HG03196 (cell line): ENCODE measurements around the gene VWDE.
A peak's percentile ranks its signal among the peaks of the same experiment; 100 is the strongest.
"Not testable (repeated sequence)": the region's sequence is repeated elsewhere in the genome, so short reads cannot be mapped to it uniquely, and the experiment has no call there.

ENCODE experiments used
- ATAC-seq: cut with Tn5 transposase; IDR thresholded peaks from one replicate; pipeline ENCODE4 v1.9.1; 2021; ENCODE audit not compliant: unreplicated experiment

Gene VWDE

DNA sequence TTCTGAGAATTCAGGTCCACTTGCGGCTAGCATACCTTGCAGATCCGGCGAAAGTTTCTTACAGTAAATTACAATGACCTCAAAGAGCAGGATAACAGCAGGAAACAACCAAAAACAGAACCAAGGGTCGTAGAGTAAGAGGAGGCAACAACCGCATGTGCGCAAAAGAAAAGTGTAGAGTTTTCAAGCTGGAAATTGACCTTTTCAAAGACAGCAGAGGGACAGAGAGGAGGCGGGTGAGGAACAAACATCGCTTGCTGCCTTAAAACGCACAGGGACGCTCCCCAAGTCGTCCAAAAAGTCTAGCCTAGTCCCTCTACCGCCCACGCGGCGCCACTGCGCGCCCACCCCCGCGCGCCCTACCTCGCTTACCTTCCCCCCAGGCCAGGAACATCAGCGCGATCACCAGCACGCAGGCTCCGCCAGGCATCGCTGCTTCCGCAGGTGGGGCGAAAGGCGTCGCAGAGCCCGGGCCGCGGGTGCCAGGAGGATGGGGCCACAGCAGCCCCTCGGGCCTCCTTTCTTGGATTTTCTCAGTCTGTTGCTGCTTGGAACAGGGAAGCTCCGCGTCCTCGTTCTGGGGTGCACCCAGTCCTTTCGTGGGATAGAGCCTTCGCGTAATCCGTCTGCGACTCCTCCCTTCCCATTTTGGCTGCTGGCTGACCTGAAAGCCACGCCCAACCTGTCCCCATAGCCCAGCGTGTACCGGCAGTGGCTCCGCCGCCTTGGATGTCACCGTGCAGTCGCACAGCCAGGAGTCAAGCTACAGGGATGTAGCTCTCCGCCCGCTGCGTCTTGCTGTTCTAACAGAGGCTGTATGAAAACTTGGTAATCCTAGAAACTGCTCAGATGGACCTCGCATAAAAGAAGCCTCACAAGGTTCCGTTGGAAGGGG lies at the start of gene VWDE:
TSS of gene VWDE (minus strand) at position 579 of the 895 bp plus-strand sequence. CDS start at position 430, 149 bp downstream.
- no peak for ATAC-seq

DNA sequence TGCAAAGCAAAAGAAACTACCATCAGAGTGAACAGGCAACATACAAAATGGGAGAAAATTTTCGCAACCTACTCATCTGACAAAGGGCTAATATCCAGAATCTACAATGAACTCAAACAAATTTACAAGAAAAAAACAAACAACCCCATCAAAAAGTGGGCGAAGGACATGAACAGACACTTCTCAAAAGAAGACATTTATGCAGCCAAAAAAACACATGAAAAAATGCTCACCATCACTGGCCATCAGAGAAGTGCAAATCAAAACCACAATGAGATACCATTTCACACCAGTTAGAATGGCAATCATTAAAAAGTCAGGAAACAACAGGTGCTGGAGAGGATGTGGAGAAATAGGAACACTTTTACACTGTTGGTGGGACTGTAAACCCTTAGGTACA lies 49.5 kb upstream of the VWDE start:
- ATAC-seq, result not testable (repeated sequence)

DNA sequence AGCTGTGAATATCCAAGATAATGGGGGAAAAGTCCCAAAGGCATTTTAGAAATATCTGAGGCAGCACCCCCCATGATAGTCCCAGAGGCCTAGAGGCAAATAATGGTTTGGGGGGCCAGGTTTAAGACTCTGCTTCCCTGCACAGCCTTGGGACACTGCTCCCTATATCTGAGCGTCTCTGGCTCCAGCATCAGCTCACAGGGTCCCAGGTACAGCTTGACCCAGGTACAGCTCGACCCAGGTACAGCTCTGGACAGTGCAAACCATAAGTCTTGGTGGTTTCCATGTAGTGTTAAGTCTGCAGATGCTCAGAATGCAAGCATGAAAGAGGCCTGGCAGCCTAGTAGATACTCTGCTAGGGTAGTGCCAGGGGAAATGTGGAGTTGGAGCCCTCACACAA lies 47.0 kb upstream of the VWDE start:
- no peak for ATAC-seq

DNA sequence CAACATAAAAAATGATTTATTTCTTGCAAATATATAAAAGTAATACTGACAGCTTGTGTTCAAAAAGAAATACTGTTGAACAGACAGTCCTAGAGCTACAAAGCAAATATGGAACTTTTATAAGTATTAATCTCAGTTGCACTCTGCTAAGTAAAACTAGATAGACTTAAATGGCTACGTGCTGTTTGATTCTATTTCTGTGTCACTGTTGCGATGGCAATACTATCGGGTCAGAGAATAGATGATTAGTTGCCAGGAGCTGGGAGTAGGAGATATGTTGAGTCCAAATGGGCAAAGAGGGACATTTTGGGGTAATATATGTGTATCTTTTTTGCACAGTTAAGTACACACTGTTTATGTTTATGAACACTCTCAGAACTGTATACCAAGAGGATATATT lies 41.1 kb upstream of the VWDE start:
- no peak for ATAC-seq

DNA sequence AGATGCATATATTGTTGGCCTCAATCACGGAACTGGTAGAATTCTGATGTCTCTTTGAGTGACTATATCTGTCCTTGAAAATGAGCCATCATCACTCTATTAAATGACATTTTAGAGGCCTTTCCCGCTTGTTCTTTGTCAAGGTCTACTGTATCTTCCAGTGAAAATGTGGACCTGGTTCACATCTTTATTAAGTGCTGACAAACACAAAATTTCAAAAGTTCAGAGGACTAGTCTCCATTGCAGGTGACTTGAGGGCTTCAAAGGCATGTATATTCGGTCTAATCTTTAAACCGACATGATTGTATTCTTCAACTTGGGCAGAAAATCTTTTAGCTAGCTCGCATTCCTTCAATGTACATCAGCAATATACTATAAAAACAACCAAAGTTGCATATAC lies 36.6 kb upstream of the VWDE start:
- no peak for ATAC-seq

DNA sequence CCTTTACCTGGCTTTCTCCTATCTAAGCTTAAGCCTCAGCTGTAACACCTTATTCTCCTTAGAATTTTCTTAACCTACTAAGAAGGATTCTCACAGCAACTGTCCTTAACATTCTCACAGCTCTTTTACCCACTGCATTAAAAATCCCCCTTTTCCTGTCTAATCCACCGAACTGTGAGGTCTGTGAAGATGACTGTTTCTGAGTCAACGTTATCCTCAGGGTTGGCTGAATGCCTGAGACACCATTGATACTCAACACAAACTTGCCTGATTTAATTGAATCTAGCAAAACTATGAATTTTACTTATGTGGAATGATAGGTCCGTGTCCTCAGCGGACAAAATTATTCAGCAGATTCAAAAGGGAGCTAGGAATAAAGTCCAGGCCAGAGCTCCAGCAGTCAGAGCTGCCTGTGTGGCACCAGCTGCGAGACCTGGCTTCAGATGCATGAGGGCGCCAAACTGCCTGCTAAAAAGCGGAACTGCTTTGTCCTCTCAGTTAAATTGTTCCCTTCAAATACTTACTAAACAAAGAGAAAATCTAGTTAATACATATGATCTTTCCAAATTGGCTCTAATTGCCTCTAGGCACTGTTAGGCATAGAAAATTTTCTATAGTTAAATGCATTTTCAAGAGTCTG lies 33.4 kb upstream of the VWDE start:
- no peak for ATAC-seq

DNA sequence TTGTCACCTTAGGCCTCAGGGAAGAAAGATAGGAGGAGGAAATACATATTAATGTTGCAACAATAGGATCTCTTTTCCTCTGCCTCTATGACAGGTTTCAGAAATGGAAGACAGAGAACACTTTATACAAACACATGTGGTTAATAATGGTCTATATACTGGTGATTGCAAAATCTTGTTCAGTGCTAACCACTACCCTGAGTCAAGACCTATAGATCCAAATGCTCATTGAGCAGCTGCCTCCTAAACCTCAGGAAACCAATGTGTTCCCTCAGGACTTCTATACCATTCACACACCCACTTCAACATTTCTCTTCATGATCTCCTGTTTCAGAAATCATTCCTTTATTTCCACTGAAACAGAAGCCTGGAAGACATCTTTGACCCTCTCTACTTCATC lies 32.5 kb upstream of the VWDE start:
- no peak for ATAC-seq

DNA sequence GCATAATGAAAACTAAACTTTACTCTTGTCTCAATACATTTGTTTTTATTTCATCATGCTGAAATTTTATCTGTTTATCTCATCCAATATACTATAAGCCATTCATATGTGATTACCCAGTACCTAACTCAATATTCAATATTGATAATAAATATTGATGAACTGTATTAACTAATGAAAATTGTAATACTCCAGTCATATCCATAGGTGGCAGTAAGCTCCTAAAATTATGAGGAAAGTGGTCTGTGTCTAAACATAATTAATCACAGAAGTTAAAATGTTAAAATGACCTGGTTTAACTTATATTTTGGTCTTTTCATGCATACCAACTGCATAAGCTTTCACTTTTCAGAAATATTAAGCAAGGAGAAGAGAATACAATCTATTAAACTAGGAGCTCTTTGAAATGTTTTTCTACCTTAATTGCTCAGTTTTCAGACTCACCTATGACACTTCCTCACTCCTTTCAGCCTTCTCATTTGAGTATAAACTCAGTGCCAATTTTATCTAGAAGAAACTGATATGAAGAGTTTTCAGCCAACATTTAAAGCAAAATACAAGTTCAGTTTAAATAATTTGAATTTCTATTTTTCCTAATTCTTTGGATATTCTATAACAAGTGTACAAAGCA lies 30.5 kb upstream of the VWDE start:
- ATAC-seq, result peak; percentile 53

DNA sequence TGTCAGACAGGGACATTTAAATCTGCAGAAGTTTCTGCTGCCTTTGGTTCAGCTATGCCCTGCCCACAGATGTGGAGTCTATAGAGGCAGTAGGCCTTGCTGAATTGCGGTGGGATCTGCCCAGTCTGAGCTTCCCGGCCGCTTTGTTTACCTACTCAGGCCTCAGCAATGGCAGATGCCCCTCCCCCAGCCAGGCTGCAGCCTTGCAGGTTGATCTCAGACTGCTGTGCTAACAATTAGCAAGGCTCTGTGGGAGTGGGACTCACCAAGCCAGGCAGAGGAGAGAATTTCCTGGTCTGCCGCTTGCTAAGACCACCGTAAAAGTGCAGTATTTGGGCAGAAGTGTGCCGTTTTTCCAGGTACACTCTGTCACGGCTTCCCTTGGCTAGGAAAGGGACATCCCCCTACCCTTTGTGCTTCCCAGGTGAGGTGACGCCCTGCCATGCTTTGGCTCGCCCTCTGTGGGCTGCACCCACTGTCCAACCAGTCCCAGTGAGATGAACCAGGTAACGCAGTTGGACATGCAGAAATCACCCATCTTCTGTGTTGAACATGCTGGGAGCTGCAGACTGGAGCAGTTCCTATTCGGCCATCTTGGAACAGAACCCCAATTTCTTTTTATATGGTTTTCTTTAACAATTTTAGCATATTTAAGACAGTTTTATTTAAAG lies 28.4 kb upstream of the VWDE start:
- no peak for ATAC-seq

DNA sequence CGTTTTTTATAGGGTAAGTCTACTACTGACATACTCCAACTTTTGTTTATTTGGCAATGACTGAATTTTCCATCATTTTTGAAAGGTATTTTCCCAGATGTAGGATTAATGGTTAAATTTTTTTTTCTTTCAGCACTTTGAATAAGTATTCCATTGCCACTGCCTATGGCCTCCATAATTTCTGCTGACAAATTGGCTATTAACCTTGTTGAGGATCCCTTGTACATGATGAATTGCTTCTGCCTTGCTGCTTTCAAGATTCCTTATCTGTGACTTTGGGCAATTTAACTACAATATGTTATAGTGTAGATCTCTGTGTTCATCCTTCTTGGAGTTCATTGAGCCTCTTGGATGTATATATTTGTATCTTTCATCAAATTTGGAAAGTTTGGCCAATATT lies 21.6 kb upstream of the VWDE start:
- ATAC-seq, result no peak

DNA sequence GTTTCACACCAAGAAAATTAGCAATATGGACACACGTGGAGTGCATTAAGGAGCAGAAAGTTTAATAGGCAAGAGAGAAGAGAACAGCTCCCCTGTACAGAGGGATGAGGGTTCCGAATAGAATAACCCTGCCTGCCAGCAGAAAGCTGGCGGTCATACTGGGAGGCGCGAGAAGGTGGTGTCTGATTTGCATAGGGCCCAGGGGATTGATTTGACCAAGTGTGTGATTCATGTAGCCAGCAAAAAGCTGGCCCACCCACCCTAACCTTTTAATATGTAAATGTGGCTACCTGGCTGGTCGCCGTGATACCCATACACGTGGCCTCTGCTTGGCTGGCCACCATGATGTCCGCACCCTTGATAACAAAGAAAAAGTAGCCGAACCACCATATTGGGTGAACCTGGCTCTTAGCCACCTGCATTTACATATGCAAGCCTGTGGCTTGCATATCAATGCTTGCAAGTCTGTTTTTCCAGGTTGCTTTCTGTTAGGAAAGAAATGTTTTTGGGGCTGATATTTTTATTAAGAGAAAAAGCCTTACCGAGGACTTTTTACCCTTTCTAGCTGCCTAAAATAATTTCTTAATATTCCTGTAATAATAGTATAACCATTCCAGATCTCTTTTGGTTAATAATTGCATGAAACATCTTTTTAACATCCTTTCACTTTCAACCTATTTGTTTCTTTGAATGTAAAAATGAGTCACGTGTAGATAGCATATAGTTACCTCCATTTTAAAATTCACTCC lies 20.5 kb upstream of the VWDE start:
- ATAC-seq, result no peak

DNA sequence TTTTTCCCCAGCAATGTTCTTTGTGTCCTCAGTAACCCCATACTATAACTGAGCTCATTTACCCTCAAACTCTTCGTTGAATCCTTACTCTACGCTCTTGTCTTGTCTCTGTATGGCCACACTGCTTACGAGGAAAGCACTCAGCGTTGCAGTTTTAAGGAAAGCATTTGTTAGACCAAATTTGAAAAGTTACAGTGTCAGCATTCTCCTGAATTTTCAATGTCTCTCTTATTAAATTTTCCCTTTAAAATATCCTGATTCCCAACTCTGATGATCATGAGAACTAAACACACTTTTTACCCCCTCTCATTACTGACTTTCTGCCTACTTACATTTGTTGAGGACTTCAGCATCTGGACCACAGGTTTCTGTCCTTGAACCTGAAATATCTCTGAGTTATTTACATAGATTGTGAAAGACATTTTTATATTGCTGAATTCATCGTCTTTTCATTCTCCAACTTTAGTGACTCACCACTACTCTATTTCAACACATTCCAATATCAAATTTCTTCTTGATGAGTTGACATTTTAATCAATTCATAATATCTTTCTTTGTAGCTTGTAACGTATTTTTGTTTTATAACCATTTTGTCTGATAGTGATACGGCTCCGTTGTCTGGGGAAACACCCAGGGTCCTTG lies 19.8 kb upstream of the VWDE start:
- ATAC-seq, result no peak

DNA sequence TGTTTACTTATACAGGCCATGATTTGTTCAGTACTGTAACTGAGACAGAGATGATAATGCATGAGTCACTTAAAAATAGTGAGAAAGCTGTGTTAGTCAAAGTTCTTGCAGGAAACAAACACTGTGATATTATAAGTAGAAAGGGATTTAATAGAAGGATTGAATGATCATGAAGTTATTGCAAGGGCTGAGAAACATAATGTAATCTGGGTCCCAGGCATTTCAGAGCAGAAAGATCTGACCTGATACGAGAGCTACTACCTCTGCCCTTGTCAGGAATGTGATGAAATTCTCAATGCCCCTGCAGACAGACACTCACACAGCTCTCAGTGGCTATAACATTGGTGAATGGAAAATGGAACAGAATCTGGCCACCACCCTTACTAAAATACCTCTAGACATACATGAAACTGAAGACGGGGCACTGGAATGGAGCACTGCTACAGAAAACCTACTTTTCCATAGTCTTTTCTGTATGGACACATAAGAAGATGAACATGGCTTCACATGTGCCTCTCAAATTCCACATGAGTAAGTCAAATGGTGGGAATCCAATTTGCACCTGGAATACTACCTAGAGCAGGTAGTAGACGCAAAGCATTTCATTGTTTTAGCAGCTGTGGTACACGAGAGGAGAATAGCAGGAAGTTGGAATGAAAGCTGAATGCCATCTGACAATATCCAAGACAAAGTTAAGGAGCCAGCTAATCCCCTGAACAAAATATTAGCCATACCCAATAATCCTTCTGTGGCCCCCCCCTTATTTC lies 19.1 kb upstream of the VWDE start:
- ATAC-seq, result no peak

DNA sequence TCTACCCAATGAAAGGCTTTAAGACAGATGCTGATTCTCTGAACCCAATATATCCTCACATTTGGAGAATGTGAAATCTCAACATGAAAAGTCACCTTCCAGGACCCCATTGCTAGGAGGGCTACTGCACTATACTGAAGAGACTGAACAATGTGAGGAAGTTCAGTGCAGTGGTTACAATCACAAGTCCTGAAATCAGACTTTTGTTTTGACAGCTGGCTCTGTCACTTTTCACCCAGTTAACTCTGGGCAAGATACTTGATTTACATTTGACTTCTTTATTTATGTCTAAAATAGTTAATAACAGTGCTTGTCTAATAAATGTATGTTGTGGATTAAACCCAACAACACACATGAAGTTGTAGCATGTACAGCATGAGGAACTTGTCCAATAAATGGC lies 14.8 kb upstream of the VWDE start:
- ATAC-seq, result no peak

DNA sequence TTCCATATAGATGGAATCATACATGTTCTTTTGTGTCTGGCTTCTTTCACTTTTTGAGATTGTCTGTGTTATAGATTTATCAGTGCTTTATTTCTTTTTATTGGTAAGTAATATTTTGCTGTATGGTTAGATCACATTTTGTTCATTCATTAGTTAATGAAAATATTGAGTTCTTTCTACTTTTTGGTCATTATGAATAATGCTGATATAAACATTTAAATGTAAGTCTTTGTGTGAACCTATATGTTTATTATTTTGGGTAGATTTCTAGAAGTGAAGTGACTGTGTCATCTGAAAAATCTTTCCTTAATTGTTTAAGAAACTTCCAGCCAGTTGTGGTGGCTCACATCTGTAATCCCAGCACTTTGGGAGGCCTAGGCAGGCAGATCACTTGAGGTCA lies 11.4 kb upstream of the VWDE start:
- no peak for ATAC-seq

DNA sequence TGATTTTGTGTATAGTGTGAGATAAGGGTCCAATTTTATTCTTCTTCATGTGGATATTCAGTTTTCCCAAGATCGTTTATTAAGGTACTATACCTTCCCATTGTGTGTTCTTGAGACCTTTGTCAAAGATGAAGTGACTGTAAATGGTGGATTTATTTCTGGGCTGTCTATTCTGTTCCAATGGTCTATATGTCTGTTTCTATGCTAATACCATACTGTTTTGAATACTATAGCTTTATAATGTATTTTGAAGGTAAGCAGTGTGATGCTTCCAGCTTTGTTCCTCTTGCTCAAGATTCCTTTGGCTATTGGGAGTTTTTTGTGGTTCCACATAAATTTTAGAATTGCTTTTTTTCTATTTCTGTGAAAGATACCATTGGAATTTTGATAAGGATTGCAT lies 8.7 kb upstream of the VWDE start:
- ATAC-seq, result no peak

DNA sequence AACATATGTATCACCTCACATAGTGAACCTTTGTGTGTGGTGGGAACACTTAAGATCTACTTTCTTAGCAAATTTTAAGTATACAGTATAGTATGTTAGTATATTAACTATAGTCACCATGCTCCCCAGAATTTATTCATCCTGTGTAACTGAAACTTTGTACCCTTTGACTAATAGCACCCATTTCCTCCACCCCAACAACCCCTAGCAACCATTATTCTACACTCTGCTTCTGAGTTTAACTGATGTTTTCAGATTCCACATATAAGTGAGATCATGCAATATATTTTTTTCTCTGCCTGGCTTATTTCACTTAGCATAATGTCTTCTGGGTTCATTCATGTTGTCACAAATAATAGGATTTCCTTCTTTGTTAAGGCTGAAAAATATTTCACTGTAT lies 6.9 kb upstream of the VWDE start:
- ATAC-seq, result no peak

DNA sequence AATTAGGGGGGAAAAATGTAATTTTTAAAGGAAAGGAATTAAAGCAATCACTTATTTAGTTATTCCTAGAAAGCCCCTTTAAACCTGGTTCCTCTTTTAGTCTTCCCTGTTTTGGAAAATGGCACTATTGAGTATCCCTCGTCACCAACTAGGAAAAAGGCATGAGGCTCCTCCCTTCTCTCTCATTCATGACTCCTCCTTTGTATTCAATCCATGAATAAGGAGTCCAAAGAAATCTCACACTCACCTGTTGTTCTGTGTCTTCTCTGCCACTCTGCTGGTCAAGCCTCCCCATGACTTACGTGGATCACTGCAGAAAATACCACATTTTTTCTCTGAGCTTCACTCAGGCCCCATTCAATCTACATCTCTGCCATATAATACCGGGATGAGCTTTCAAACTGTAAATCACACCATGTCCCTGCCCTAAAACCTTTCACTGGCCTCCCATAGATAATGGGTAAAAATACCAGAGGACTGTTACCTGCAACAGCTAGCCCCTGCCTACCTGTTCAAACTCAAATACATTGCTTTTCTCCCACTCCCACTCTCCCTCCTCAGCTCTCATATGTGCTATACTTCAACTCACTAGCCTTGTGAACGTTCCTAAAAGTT lies 5.5 kb upstream of the VWDE start:
- no peak for ATAC-seq

DNA sequence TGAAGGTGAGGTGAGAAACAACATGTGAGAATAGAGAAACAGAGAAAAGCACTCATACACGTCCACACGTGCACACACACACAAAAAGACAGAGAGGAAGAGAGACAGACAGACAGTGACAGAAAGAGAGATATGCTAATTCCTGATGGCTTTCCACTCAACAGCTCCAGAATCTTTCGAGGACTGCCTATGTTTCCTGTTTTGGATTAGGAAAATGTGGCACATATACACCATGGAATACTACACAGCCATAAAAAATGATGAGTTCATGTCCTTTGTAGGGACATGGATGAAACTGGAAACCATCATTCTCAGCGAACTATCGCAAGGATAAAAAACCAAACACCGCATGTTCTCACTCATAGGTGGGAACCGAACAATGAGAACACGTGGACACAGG lies 4.0 kb upstream of the VWDE start:
- ATAC-seq, result not testable (repeated sequence)
